Measurements from ENCODE around the gene DHCR7.
"Not testable (repeated sequence)": the region's sequence is repeated elsewhere in the genome, so short reads cannot be mapped to it uniquely, and the experiment has no call there.

DHCR7 gene

GRCh38 chr11:71440021-71440755 is 8.0 kb downstream of the DHCR7 start:
- no peak for DNase-seq (ENCODE audit: low read depth, low spot score)

- DNase-seq (ENCODE audit: low read depth, low spot score): no peak
These were observed 9.5 kb downstream of the DHCR7 start for GRCh38 chr11:71438650-71439049.

- DNase-seq (ENCODE audit: low read depth, low spot score): no peak
These were observed 10.3 kb downstream of the DHCR7 start for GRCh38 chr11:71437879-71438278.

GRCh38 chr11:71437399-71437798 is 10.8 kb downstream of the DHCR7 start:
- DNase-seq (ENCODE audit: low read depth, low spot score): no peak

- DNase-seq (ENCODE audit: low read depth, low spot score): no peak
These were observed 11.3 kb downstream of the DHCR7 start for GRCh38 chr11:71436861-71437260.

- no peak for DNase-seq (ENCODE audit: low read depth, low spot score)
These were observed 12.8 kb downstream of the DHCR7 start for GRCh38 chr11:71435278-71435951.

GRCh38 chr11:71434576-71435130 is 13.5 kb downstream of the DHCR7 start:
- no peak for DNase-seq (ENCODE audit: low read depth, low spot score)

- no peak for DNase-seq (ENCODE audit: low read depth, low spot score)
These were observed 14.3 kb downstream of the DHCR7 start for GRCh38 chr11:71433648-71434450.

GRCh38 chr11:71432761-71433647 is 15.2 kb downstream of the DHCR7 start:
- DNase-seq (ENCODE audit: low read depth, low spot score): no peak

- peak; percentile 50 for DNase-seq (ENCODE audit: low read depth, low spot score)
These were observed 16.9 kb downstream of the DHCR7 start for GRCh38 chr11:71431271-71431670.

GRCh38 chr11:71430166-71430565 is 18.0 kb downstream of the DHCR7 start:
- DNase-seq (ENCODE audit: low read depth, low spot score): no peak

- DNase-seq (ENCODE audit: low read depth, low spot score): no peak
These were observed 18.5 kb downstream of the DHCR7 start for GRCh38 chr11:71429701-71430100.

GRCh38 chr11:71428861-71429435 is 19.2 kb downstream of the DHCR7 start:
- DNase-seq (ENCODE audit: low read depth, low spot score): no peak

- no peak for DNase-seq (ENCODE audit: low read depth, low spot score)
These were observed 21.8 kb downstream of the DHCR7 start for GRCh38 chr11:71426413-71426812.

- no peak for DNase-seq (ENCODE audit: low read depth, low spot score)
These were observed 22.3 kb downstream of the DHCR7 start for GRCh38 chr11:71425860-71426259.

GRCh38 chr11:71425409-71425808 is 22.8 kb downstream of the DHCR7 start:
- DNase-seq (ENCODE audit: low read depth, low spot score): no peak

- DNase-seq (ENCODE audit: low read depth, low spot score): no peak
These were observed 24.9 kb downstream of the DHCR7 start for GRCh38 chr11:71423181-71423790.

GRCh38 chr11:71422318-71422717 is 25.9 kb downstream of the DHCR7 start:
- DNase-seq (ENCODE audit: low read depth, low spot score): not testable (repeated sequence)

GRCh38 chr11:71421392-71421950 is 26.7 kb downstream of the DHCR7 start:
- DNase-seq (ENCODE audit: low read depth, low spot score): no peak
